ENCODE data around the gene SLC5A8. TPM values are rescaled to one million over a fixed set of nuclear protein-coding genes. Genes with fewer than 3 reads are reported as not detected.

SLC5A8 gene
- total RNA-seq, 2 donors from 2014 or later = not detected

DNA sequence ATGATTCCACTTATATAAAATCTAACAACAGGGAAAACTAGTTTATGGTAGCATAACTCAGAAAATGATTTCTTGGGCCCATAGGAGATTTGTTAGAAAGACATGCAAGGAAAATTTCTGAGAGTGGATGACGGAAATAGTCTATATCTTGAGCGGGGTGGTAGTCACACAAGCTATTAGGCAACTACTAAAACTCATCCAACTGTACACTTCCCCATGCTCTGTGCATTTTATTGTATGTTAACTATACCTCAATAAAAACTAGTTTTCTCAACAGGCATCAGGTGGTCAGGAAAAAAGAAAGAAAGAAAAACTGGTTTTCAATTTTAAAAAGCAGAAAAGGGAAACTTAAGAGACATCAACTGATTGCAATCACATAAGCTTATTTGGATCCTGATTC, 9.9 kb downstream of the SLC5A8 start:
- Histone ChIP-seq H3K9me3 (no peaks in the 10 kb centered on the region), H3K27ac (no peak overlapping the region), H3K36me3 (no peaks in the 10 kb centered on the region), H3K27me3 (no peaks in the 10 kb centered on the region), H3K4me1 (no peaks in the 10 kb centered on the region), H3K4me3 (no peak overlapping the region)
- TF ChIP-seq, protein P1, sequence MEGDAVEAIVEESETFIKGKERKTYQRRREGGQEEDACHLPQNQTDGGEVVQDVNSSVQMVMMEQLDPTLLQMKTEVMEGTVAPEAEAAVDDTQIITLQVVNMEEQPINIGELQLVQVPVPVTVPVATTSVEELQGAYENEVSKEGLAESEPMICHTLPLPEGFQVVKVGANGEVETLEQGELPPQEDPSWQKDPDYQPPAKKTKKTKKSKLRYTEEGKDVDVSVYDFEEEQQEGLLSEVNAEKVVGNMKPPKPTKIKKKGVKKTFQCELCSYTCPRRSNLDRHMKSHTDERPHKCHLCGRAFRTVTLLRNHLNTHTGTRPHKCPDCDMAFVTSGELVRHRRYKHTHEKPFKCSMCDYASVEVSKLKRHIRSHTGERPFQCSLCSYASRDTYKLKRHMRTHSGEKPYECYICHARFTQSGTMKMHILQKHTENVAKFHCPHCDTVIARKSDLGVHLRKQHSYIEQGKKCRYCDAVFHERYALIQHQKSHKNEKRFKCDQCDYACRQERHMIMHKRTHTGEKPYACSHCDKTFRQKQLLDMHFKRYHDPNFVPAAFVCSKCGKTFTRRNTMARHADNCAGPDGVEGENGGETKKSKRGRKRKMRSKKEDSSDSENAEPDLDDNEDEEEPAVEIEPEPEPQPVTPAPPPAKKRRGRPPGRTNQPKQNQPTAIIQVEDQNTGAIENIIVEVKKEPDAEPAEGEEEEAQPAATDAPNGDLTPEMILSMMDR (IDR thresholded peaks at IDR 0.05) = no peak
- no peak for DNase-seq (ENCODE audit: low spot score)

DNA sequence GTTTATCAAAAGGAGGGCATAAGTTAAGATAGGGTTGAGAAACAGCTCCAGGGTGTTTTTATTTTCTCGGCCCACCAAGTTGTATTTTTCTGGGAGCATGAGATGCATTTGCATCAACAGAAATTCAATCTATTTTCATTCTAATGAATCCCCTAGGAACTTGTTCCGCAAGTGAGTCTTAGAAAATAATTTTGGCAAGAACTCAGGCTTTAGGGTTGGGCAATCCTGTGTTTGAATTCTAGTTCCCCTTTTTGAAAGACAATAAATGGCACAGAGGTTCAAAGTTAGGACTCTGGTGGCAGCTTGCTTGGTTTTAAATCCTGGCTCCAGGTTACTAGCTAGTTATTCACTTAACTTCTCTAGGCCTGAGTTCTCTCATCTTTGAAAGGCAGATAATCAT, 23.7 kb downstream of the SLC5A8 start:
- Histone ChIP-seq H3K27me3 (no peaks in the 10 kb centered on the region), H3K4me3 (no peak overlapping the region), H3K27ac (no peak overlapping the region), H3K4me1 (no peaks in the 10 kb centered on the region), H3K36me3 (no peaks in the 10 kb centered on the region), H3K9me3 (no peaks in the 10 kb centered on the region)
- no peak for DNase-seq (ENCODE audit: low spot score)
- TF ChIP-seq, protein P1 (IDR thresholded peaks at IDR 0.05) = no peak

DNA sequence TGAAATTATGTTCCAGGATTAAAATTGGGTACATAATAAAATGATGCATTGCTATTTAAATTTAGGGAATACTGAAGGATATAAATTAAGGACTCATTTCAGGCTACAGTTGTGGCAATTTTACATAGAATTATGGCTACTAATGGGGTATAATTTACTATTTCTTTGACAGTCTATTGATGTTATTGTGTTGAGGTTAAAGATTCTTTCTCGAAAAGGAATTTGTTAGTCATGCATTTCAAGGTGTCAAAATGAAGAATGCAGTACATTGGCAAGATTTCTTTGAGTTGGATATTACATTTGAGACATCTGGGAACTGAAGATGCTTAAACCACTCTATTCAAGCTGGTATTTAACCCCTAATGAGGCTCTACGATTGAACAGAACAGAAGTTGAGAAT, 28.3 kb downstream of the SLC5A8 start:
- H3K9me3 ChIP-seq = no peaks in the 10 kb centered on the region
- no peak for DNase-seq (ENCODE audit: low spot score)

DNA sequence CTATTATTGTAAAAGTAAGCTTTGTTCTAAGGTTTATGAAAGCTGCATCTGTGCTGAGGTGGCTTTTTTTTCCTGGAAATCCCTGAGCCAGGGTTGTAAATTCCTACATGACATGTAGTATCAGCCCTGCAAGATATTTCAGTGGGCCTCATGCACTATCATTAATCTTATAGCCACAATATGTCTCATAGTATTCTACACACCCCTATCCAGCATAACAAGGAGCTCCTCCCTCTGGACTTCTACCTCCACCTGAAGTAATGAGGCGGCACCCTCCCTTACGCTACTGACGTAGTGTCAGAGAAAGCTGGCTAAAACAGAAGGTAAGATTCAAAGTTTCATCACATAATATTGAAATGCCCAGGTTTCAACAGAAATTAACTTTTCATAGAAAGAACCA, 35.5 kb downstream of the SLC5A8 start:
- no peaks in the 10 kb centered on the region for H3K36me3 ChIP-seq
- TF ChIP-seq, protein P1 (IDR thresholded peaks at IDR 0.05) = no peak
- H3K9me3 ChIP-seq = peaks cover 0 to 10% of the 10 kb centered on the region in 2 donors
- no peak overlapping the region for H3K27ac ChIP-seq
- no peak for DNase-seq (ENCODE audit: low spot score)
- H3K4me1 ChIP-seq = no peaks in the 10 kb centered on the region
- H3K4me3 ChIP-seq = no peak overlapping the region
- H3K27me3 ChIP-seq = no peaks in the 10 kb centered on the region

More for the DNA sequence above, 28.3 kb downstream of the SLC5A8 start:
- H3K4me1 ChIP-seq = no peaks in the 10 kb centered on the region
- H3K27ac ChIP-seq = no peak overlapping the region
- H3K4me3 ChIP-seq = no peak overlapping the region
- no peaks in the 10 kb centered on the region for H3K27me3 ChIP-seq
- H3K36me3 ChIP-seq = no peaks in the 10 kb centered on the region
- TF ChIP-seq, protein P1 (IDR thresholded peaks at IDR 0.05) = no peak

DNA sequence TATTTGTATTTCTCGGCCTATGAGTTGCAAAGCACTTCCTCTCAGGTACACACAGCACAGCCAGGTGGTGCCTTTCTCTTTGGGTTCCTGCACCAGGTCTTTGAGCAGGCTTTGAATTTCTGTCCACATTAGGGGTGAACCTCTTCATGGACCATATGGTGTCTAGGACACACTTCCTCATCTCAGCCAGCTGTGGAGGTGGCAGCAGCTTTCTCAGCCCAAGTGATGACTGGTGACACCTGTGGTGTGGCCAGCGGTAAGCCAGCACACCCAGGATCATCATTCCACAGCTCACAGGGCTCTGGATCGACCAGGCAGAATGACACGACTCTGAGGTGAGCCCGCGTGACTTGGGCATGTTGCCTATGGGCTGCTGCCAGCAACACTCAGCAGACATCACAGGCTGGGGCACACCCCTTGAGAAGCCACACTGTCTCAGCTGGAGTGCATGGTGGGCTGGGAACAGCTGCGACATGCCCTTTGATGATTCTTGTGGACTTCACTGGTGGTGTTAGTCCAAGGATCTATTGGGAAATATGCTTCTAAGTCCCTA, 36.8 kb downstream of the SLC5A8 start:
- H3K27ac ChIP-seq = no peak overlapping the region
- peaks cover 0 to 10% of the 10 kb centered on the region in 2 donors for H3K9me3 ChIP-seq
- no peaks in the 10 kb centered on the region for H3K27me3 ChIP-seq
- H3K4me3 ChIP-seq = no peak overlapping the region
- no peaks in the 10 kb centered on the region for H3K4me1 ChIP-seq
- TF ChIP-seq, protein P1 (IDR thresholded peaks at IDR 0.05) = no peak
- no peaks in the 10 kb centered on the region for H3K36me3 ChIP-seq
- no peak for DNase-seq (ENCODE audit: low spot score)

DNA sequence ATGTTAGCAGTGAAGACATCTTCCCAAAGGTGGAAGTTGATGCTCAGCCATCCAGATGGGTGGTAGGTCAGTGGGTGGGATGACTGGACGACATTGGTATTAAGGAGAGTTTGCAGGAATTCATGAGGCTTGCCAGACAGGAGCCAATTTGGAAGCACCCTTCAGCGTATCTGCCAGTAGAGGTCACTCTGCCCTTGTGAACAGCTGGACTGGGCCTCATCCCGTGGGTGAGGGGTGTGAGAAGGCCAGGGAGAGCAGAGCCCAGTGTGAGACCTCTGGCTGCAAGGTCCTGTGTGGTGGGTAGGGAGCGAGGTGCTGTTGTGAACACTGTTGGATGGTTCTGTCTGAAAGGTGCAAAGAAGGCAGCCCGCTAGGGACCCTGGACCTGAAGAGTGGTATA, 37.7 kb downstream of the SLC5A8 start:
- Histone ChIP-seq H3K4me3 (no peak overlapping the region), H3K4me1 (no peaks in the 10 kb centered on the region), H3K27ac (no peak overlapping the region), H3K36me3 (no peaks in the 10 kb centered on the region), H3K27me3 (no peaks in the 10 kb centered on the region), H3K9me3 (peaks cover 0 to 10% of the 10 kb centered on the region in 2 donors)
- no peak for DNase-seq (ENCODE audit: low spot score)
- TF ChIP-seq, protein P1 (IDR thresholded peaks at IDR 0.05) = no peak

All from right atrium auricular region (tissue), 2 donors.